DND-41 (cell line): Measurements from ENCODE around the gene TIGD1.

Experiments used
- EZH2 ChIP-seq: IDR thresholded peaks from 3 replicates; pipeline ENCODE4 v1.6.1; 2012; ENCODE audit warnings: borderline replicate concordance, low read depth, mild to moderate bottlenecking, moderate library complexity, low read length, inconsistent platforms; ENCODE audit not compliant: severe bottlenecking
- TF ChIP-seq, protein P1 (sequence below): IDR thresholded peaks from 2 replicates; pipeline ENCODE4 v1.5.1; 2012; ENCODE audit warnings: borderline replicate concordance, low read length, moderate library complexity, mild to moderate bottlenecking; ENCODE audit not compliant: poor library complexity, severe bottlenecking; ENCODE audit errors: extremely low read depth

DNA sequence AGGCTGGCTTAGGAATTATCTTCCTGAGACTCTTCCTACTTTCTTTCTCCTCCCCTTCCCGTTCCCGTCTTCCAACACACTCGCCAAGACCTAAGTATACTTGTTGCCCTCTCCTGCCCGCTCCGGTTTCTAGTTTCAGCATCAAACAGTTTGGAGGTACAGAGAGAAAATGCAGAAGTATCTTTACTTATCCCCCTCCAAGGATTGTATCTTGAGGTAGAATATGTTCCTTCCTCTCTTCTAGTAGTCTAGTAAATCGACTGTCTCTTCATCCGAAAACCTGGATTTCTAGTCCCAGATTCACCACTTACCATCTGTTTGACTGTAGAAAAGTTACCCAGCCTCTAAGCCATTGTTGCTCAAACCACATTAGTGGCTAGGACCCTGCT, 887 bp upstream of the TIGD1 start:
- TF ChIP-seq EZH2 = no peak
- TF ChIP-seq, protein P1, sequence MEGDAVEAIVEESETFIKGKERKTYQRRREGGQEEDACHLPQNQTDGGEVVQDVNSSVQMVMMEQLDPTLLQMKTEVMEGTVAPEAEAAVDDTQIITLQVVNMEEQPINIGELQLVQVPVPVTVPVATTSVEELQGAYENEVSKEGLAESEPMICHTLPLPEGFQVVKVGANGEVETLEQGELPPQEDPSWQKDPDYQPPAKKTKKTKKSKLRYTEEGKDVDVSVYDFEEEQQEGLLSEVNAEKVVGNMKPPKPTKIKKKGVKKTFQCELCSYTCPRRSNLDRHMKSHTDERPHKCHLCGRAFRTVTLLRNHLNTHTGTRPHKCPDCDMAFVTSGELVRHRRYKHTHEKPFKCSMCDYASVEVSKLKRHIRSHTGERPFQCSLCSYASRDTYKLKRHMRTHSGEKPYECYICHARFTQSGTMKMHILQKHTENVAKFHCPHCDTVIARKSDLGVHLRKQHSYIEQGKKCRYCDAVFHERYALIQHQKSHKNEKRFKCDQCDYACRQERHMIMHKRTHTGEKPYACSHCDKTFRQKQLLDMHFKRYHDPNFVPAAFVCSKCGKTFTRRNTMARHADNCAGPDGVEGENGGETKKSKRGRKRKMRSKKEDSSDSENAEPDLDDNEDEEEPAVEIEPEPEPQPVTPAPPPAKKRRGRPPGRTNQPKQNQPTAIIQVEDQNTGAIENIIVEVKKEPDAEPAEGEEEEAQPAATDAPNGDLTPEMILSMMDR = no peak
